ENCODE results near the gene EYS.
"Not testable (repeated sequence)": the region's sequence is repeated elsewhere in the genome, so short reads cannot be mapped to it uniquely, and the experiment has no call there.

Gene EYS

GRCh38 chr6:63789699-63790098 lies 1917.3 kb downstream of the EYS start:
- in situ Hi-C loops (cut with MboI; ENCODE audit: low sequenced_read_pairs) = no loop called here

DNA sequence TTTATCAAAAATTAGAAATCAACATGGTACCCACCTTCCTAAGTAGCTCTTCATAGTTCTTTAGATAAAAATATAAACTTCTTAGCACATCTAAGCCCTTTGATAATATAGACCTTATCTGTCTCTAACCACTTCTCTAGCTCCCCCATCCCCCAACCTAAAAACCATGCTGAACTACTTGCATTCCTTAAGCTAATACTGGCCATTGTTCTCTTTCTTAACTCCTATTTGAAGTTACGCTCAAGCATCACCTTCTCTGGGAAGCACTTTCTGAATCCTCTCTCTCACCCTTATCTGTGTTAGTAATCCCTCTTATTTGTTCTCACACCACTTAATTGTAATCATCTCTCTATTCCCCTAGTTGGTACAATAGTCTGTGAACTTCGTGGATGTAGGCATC lies 1918.5 kb downstream of the EYS start:
- in situ Hi-C loops (cut with MboI; ENCODE audit: low sequenced_read_pairs) = no loop called here

DNA sequence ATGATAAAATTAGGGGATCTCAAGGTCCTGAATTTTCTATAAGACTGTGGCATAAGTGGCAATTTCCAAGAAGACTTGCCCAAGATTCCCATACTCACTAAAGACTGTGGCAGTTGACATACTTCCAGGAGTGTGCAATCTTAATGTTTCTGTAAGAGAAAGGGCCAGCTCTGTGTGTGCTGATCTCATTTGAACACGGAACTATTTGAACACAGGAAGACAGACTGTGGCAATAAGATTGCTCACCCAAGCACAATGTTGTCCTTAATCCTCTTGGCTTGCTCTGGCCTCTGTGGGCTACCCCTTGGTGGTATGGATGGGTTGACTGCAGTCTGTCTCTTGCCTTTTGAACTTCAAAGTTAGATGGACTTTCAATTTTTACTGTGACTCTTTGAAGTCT lies 1920.0 kb downstream of the EYS start:
- in situ Hi-C loops (cut with MboI; ENCODE audit: low sequenced_read_pairs) = no loop called here

DNA sequence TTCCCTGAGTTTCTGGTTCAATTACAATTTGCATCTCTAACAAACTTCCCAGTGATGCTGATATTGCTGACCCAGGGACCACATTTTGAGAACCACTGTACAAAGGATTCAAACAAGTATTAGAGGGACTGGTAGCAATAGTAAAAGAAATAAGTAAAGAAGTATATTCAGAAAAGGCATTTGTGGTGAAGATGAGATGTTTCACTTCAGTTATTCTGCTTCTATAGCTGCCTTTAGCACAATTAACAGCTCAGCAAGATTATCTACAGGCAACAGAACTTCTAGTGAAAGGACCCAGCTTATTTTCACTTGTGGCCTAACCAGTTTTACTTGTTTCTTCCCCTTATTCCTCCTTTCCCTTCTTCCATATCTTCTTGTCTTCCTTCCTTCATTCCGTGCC lies 1922.0 kb downstream of the EYS start:
- in situ Hi-C loops (cut with MboI; ENCODE audit: low sequenced_read_pairs) = no loop called here

- in situ Hi-C loops (cut with MboI; ENCODE audit: low sequenced_read_pairs) = no loop called here
Observed at GRCh38 chr6:63783096-63783495, 1923.9 kb downstream of the EYS start.

DNA sequence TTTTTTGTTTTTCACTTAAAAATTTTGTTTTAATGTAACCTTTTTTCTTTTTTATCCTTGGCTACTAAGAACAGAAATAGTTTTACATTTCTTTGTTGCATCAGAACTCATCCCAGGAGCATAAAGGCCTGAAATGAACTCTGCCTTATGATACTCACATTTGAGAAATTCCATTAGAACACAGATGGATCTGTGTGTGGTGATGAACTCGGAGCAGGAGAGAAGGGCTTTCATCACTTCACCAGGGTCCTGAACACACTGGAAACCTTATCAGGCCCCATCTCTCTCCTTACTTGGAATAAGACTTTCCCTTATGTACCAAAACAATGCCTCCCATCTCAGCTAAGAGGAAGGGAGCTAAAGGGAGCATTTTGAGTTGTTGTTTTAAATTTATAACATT lies 1932.1 kb downstream of the EYS start:
- in situ Hi-C loops (cut with MboI; ENCODE audit: low sequenced_read_pairs) = no loop called here

- in situ Hi-C loops (cut with MboI; ENCODE audit: low sequenced_read_pairs) = no loop called here
Observed at GRCh38 chr6:63773200-63773599, 1933.8 kb downstream of the EYS start.

DNA sequence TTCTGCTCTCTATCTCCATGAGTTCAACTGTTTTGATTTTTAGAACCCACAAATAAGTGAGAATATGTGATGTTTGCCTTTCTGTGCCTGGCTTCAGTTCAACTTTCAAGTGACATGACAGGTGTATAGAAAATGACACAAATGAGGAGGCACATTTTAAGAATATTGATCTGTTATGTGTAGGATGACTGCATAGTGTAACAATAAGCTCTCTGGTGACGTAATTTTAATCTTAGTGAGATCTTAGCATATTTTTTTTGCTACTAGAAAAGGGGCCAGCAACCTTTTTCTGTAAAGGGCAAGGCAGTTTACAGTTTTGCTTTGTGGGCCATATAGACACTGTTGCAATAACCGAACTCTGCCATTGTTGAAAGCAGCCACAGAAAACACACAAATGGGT lies 1941.2 kb downstream of the EYS start:
- in situ Hi-C loops (cut with MboI; ENCODE audit: low sequenced_read_pairs) = no loop called here

GRCh38 chr6:63764318-63764916 lies 1942.6 kb downstream of the EYS start:
- in situ Hi-C loops (cut with MboI; ENCODE audit: low sequenced_read_pairs) = no loop called here

- in situ Hi-C loops (cut with MboI; ENCODE audit: low sequenced_read_pairs) = no loop called here
Observed at GRCh38 chr6:63760199-63760598, 1946.8 kb downstream of the EYS start.

DNA sequence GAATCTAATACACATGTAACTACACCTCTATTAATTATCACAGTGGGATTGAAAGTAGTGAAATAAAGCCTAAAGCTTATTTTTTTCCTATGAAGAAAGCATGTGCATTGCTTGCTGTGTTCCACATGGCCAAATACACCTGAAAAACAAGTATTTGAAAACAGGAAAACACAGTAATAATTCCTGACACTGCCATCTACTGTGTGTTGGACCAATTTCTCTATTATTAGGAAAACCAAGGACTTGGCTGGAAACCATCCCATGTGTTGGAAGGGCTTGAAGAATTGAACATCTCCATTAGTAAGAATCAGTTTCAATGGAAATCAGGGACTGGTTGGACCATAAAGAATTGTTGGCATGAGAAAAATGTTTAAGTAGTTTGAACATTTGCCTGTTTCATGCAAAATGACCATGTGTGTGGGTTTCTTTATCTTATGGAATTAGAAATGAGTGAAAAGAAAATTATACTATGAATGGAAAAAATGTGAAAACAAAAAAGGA lies 1947.4 kb downstream of the EYS start:
- in situ Hi-C loops (cut with MboI; ENCODE audit: low sequenced_read_pairs) = no loop called here

DNA sequence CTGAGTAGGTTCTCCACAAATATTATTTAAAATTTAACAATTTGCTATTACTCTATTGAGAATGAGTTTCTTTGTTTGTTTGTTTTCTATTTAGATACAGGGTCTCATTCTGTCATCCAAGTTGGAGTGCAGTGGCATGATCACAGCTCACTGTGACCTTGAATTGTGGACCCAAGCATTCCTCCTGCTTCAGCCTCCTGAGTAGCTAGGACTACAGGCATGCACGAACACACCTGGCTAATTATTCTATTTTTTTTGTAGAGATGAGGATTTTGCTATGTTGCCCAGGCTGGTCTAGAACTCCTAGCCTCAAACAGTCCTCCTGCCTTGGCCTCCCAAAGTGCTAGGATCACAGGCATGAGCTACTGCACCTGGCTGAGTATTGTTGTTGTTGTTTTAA lies 1949.2 kb downstream of the EYS start:
- in situ Hi-C loops (cut with MboI; ENCODE audit: low sequenced_read_pairs) = no loop called here

DNA sequence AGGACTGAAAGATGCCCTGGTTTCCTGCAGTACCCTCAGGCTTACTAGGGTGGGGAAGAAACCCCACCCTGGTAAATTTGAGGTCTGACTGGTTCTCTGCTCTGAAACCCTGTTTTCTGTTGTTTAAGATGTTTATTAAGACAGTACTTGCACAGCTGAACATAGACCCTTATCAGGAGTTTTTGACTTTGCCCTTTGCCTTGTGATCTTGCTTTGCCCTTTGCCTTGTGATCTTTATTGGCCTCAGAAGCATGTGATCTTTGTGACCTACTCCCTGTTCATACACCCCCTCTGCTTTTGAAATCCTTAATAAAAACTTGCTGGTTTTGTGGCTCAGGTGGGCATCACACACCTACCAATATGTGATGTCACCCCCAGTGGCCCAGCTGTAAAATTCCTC lies 1949.8 kb downstream of the EYS start:
- in situ Hi-C loops (cut with MboI; ENCODE audit: low sequenced_read_pairs) = not testable (repeated sequence)

- in situ Hi-C loops (cut with MboI; ENCODE audit: low sequenced_read_pairs) = no loop called here
Observed at GRCh38 chr6:63750400-63750799, 1956.6 kb downstream of the EYS start.

GRCh38 chr6:63745784-63746183 lies 1961.2 kb downstream of the EYS start:
- in situ Hi-C loops (cut with MboI; ENCODE audit: low sequenced_read_pairs) = no loop called here

DNA sequence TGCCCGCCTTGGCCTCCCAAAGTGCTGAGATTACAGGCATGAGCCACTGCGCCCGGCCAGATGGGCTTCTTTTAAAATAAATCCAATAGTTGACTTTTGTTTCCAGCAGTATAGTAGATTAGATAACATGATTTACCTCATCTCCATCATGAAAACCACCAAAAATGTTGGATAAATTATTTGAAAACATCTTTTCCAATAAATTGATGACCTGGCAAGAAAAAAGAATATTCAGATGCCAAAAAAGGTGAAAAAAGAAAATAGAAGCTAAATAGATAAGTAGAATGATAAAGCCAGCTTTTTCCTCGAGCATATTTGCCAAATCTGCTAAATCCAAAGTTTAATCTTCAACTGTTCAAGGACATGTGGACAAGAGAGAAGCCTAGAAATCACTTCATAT lies 1962.2 kb downstream of the EYS start:
- in situ Hi-C loops (cut with MboI; ENCODE audit: low sequenced_read_pairs) = no loop called here

DNA sequence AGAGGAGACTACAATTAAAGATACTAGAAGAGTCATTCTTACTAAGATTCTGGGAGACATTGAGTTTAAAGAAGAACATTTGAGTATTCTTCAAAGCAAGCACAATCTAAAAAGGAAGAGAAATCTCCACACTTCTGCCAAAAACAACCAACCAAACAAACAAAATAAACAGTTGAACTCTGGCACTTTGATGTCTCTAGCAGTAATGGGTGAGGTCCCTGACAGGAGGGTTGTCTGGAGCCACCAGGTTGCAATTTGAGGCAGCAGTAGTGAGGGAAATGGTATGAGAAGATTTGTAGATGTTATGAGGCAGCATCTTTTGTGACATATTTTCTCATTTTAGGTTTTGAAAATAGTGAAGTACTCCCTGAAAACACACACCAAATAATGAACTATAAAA lies 1963.3 kb downstream of the EYS start:
- in situ Hi-C loops (cut with MboI; ENCODE audit: low sequenced_read_pairs) = no loop called here

- in situ Hi-C loops (cut with MboI; ENCODE audit: low sequenced_read_pairs) = no loop called here
Observed at GRCh38 chr6:63742060-63742459, 1965.0 kb downstream of the EYS start.

DNA sequence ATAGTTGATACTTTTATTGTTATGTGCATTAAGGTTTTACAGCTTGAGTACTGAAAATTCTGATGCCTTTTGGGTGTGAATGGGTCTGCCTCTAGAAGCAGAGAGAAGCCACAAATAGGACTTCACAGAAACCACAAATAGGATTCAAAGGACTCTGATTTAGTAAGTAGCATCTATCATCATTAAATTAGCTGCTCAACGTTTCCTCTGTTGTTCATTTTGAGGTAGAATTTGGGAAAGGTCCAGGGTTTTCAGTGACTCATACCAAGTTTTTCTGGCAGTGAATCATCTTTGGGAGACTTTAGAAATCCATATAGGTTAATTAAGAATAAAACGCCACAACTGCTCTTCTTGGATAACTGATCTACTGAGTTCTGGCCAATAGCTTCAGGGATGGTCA lies 1966.3 kb downstream of the EYS start:
- in situ Hi-C loops (cut with MboI; ENCODE audit: low sequenced_read_pairs) = no loop called here

DNA sequence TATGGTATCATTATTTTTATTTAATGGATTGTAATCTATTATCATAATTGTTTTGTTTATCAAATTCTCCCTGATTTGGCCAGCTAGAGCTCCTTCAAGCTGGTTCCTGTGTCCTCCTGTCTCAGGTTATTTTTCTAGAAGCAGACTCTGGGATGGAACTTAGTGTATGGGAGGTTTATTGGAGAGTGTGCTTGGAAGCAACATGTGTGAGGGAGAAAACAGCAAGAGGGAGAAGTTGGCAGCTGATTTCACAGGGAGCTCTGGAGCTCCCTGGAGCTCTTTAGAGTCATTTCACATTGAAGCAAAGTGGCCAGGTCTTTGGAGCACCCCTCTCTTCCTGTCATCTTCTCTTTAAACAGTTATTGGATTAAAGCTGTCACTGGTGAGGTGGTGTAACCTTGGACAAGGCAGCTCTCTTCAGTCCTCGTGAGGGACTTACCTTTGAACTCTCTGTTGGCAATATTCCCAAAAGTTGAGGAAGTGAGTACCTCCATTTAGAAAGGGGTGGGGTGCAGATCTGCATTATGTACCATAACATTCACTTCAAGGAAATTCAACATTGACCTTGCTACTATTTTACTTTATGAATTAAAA lies 1967.8 kb downstream of the EYS start:
- in situ Hi-C loops (cut with MboI; ENCODE audit: low sequenced_read_pairs) = no loop called here

DNA sequence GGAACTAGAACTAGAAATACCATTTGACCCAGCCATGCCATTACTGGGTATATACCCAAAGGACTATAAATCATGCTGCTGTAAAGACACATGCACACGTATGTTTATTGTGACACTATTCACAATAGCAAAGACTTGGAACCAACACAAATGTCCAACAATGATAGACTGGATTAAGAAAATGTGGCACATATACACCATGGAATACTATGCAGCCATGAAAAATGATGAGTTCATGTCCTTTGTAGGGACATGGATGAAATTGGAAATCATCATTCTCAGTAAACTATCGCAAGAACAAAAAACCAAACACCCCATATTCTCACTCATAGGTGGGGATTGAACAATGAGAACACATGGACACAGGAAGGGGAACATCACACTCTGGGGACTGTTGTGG lies 1968.8 kb downstream of the EYS start:
- in situ Hi-C loops (cut with MboI; ENCODE audit: low sequenced_read_pairs) = not testable (repeated sequence)

- in situ Hi-C loops (cut with MboI; ENCODE audit: low sequenced_read_pairs) = no loop called here
Observed at GRCh38 chr6:63734923-63735322, 1972.1 kb downstream of the EYS start.

- in situ Hi-C loops (cut with MboI; ENCODE audit: low sequenced_read_pairs) = no loop called here
Observed at GRCh38 chr6:63732336-63732735, 1974.7 kb downstream of the EYS start.
